Endothelial cell of umbilical vein (primary cell): ENCODE measurements around the gene ZNF414. TPM values are rescaled to one million over a fixed set of nuclear protein-coding genes. Genes with fewer than 3 reads are reported as not detected.

Source experiments
- BruUV-seq: library from RNA; stranded (reverse); fragments of 400-500 nt; replicated peaks from 2 replicates; lab custom pipeline; 2021; lab: Mats Ljungman, UMichigan
- CTCF ChIA-PET: fragments of 300-600, 350-600 bp; sonication (Branson Sonifier 250); formaldehyde crosslinking; loops from one replicate; lab custom pipeline; 2021; ENCODE audit warnings: antibody characterized with exemption, inconsistent platforms; lab: Charles Lee
- POLR2A ChIA-PET: fragments of 300-600, 350-600 bp; sonication (Branson Sonifier 250); formaldehyde crosslinking; loops from one replicate; lab custom pipeline; 2021; ENCODE audit warnings: antibody characterized with exemption, inconsistent platforms; lab: Charles Lee
- DNase-seq: peaks from one replicate; pipeline ENCODE4 v3.0.0-alpha.2; 2011; ENCODE audit warnings: low read depth, low spot score
- FAIRE-seq: peaks from 2 replicates; lab custom pipeline; 2011; peaks lifted over from hg19 to GRCh38; lab: Jason Lieb, UNC
- H2AFZ ChIP-seq: 2 replicates; pipeline ENCODE4 v1.6.0; 2012; ENCODE audit warnings: low read depth, low read length, control low read depth, inconsistent platforms
- H3K27ac ChIP-seq: 2 replicates; pipeline ENCODE4 v1.5.1; 2011; ENCODE audit warnings: low read depth, mild to moderate bottlenecking, control low read depth, low read length, moderate library complexity; ENCODE audit not compliant: insufficient read depth
- H3K27me3 ChIP-seq, 2 experiments: 2 replicates each; pipeline versions ENCODE4 v1.6.0 to v1.6.1; 2011; ENCODE audit warnings: low read length in 2 of 2, mixed read lengths in 1 of 2; ENCODE audit not compliant: control insufficient read depth in 2 of 2, insufficient read depth in 2 of 2
- H3K36me3 ChIP-seq, 2 experiments: 2 replicates in 1 of 2; 3 replicates in 1 of 2; pipeline ENCODE4 v1.5.1; 2011; ENCODE audit warnings: low read length in 2 of 2, mild to moderate bottlenecking in 1 of 2, moderate library complexity in 1 of 2; ENCODE audit not compliant: control insufficient read depth in 2 of 2, insufficient read depth in 2 of 2; ENCODE audit errors: extremely low read depth in 1 of 2
- H3K4me1 ChIP-seq: 3 replicates; pipeline ENCODE4 v1.5.1; 2011; ENCODE audit warnings: mild to moderate bottlenecking, low read length; ENCODE audit not compliant: control insufficient read depth, insufficient read depth; ENCODE audit errors: extremely low read depth
- H3K4me2 ChIP-seq: 2 replicates; pipeline ENCODE4 v1.6.1; 2011; ENCODE audit warnings: low read length, control low read depth, mixed read lengths; ENCODE audit not compliant: insufficient read depth
- H3K4me3 ChIP-seq, 3 experiments: fragments of 200-600 bp in 1 of 3; sonication (generic), shearing (Covaris generic) in 1 of 3; replicated peaks in 1 of 3; 2 replicates each; pipeline ENCODE4 v1.5.1; 2011 to 2016; ENCODE audit warnings: control low read depth in 3 of 3, low read length in 3 of 3, mild to moderate bottlenecking in 2 of 3, inconsistent platforms in 1 of 3, low read depth in 1 of 3, moderate library complexity in 1 of 3; ENCODE audit not compliant: insufficient read depth in 1 of 3
- H3K79me2 ChIP-seq: 2 replicates; pipeline ENCODE4 v1.6.0; 2012; ENCODE audit warnings: low read length, inconsistent platforms; ENCODE audit not compliant: control insufficient read depth, insufficient read depth
- H3K9ac ChIP-seq: replicated peaks from 2 replicates; pipeline ENCODE3; 2011; ENCODE audit warnings: low read length, control low read depth; ENCODE audit not compliant: insufficient read depth; ENCODE audit errors: extremely low read depth
- H3K9me1 ChIP-seq: replicated peaks from 3 replicates; pipeline ENCODE4 v1.6.0; 2011; ENCODE audit warnings: mild to moderate bottlenecking, low read length; ENCODE audit not compliant: control insufficient read depth, insufficient read depth; ENCODE audit errors: extremely low read depth
- H3K9me3 ChIP-seq: replicated peaks from 2 replicates; pipeline ENCODE4 v1.5.1; 2012; ENCODE audit warnings: low read length, inconsistent platforms; ENCODE audit not compliant: control insufficient read depth, insufficient read depth
- H4K20me1 ChIP-seq: replicated peaks from 2 replicates; pipeline ENCODE3; 2011; ENCODE audit warnings: mild to moderate bottlenecking, low read length; ENCODE audit not compliant: control insufficient read depth, insufficient read depth; ENCODE audit errors: extremely low read depth
- CTCF ChIP-seq, 2 donors: IDR thresholded peaks; 1 replicate in 1 of 2; 2 replicates in 1 of 2; pipeline ENCODE4 v1.5.1; 2011; ENCODE audit warnings: low read length in 2 of 2, mild to moderate bottlenecking in 2 of 2, moderate library complexity in 2 of 2, control low read depth in 1 of 2, inconsistent platforms in 1 of 2, low read depth in 1 of 2; ENCODE audit not compliant: insufficient read depth in 1 of 2; ENCODE audit errors: extremely low read depth in 1 of 2
- EZH2 ChIP-seq: IDR thresholded peaks from 2 replicates; pipeline ENCODE4 v1.6.1; 2012; ENCODE audit warnings: borderline replicate concordance, low read depth, mild to moderate bottlenecking, moderate library complexity, low read length, inconsistent platforms; ENCODE audit not compliant: severe bottlenecking
- FOS ChIP-seq: IDR thresholded peaks from 2 replicates; pipeline ENCODE4 v1.6.1; 2011; ENCODE audit warnings: mild to moderate bottlenecking, low read length, moderate library complexity, borderline replicate concordance; ENCODE audit not compliant: insufficient read depth
- GATA2 ChIP-seq: IDR thresholded peaks from 2 replicates; pipeline ENCODE4 v1.7.0; 2011; ENCODE audit warnings: low read depth, mild to moderate bottlenecking, moderate library complexity, mixed read lengths, low read length; ENCODE audit not compliant: insufficient read length, insufficient read depth
- JUN ChIP-seq: IDR thresholded peaks from 2 replicates; pipeline ENCODE4 v1.6.1; 2011; ENCODE audit warnings: borderline replicate concordance, low read depth; ENCODE audit not compliant: insufficient read length, insufficient read depth
- MAX ChIP-seq: IDR thresholded peaks from 2 replicates; pipeline ENCODE4 v1.6.1; 2011; ENCODE audit not compliant: insufficient read depth, insufficient read length
- MYC ChIP-seq: IDR thresholded peaks from one replicate; pipeline ENCODE4 v1.6.1; 2011; ENCODE audit warnings: mild to moderate bottlenecking, low read depth, low read length
- POLR2A ChIP-seq: IDR thresholded peaks from 2 replicates; pipeline ENCODE4 v1.6.1; 2012; ENCODE audit warnings: low read depth, mild to moderate bottlenecking, control low read depth, low read length
- POLR2AphosphoS5 ChIP-seq: IDR thresholded peaks from 2 replicates; pipeline ENCODE4 v1.6.1; 2012; ENCODE audit warnings: low read depth, mild to moderate bottlenecking, control low read depth, low read length, moderate library complexity; ENCODE audit not compliant: insufficient read depth
- dilution Hi-C: fragments of 300-500 bp; cut with MboI; formaldehyde crosslinking; loops from one replicate; pipeline ENCODE4 v1.15.0; 2019; ENCODE audit warnings: low sequenced_read_pairs; ENCODE audit not compliant: extremely low pct_ligation_motif_present
- intact Hi-C: fragments of 100-400 bp; cut with micrococcal nuclease; formaldehyde crosslinking; loops from one replicate; pipeline ENCODE4 v1.10.0; 2022
- polyA plus RNA-seq, 4 experiments: library from polyadenylated mRNA; depleted of rRNA in 3 of 4; stranded (reverse) in 3 of 4; unstranded in 1 of 4; fragments of >200 nt; gene quantifications; 2 replicates each; pipeline versions ENCODE4 v1.2.1 to v1.2.3, GENCODE V29; 2011 to 2012; ENCODE audit warnings: missing spikeins in 1 of 4
- total RNA-seq: library from RNA; stranded (reverse); gene quantifications from 2 replicates; pipeline ENCODE4 v1.2.3, GENCODE V29; 2021

ZNF414 gene
- total and polyA plus RNA-seq, 2 donors (not counting 3 experiments of a cell fraction or from before 2014, with no cell fraction given) = 11.6 to 20.6 TPM

- no TSS peak for BruUV-seq
- Histone ChIP-seq H3K9ac (no peak overlapping the region), H3K4me2 (no peak overlapping the region), H3K9me3 (no peaks in the 10 kb centered on the region), H3K27me3 (no peaks in the 10 kb centered on the region), H3K36me3 (peaks cover 14 to 29% of the 10 kb centered on the region in 2 experiments), H3K4me1 (no peaks in the 10 kb centered on the region), H3K27ac (no peak overlapping the region), H3K4me3 (no peak overlapping the region), H2AFZ (no peak overlapping the region), H3K79me2 (no peaks in the 10 kb centered on the region), H4K20me1 (no peaks in the 10 kb centered on the region), H3K9me1 (no peaks in the 10 kb centered on the region)
- dilution Hi-C loops = no loop called here
- DNase-seq = no peak
- intact Hi-C loops = no loop called here
- FAIRE-seq = no peak
- no peak for TF ChIP-seq GATA2
- no peak for TF ChIP-seq EZH2
- TF ChIP-seq POLR2A = no peak
- TF ChIP-seq FOS = no peak
- no peak for TF ChIP-seq JUN
- no peak for TF ChIP-seq CTCF (IDR thresholded peaks at IDR 0.05; ENCODE audit: extremely low read depth in 1 of 2, insufficient read depth in 1 of 2, low read depth in 1 of 2, low read length in 2 of 2)
- no peak for TF ChIP-seq MAX
- no peak for TF ChIP-seq MYC
- TF ChIP-seq POLR2AphosphoS5 = no peak
- ChIA-PET CTCF (interaction anchor here (1.0 kb wide), 1 partner anchor 78 kb away, joined by 3 read pairs; the partner anchor contains the start of gene MARCHF2), POLR2A (no interaction called here)
Measured at GRCh38 chr19:8490873-8491272, 23.1 kb downstream of the ZNF414 start.
